HG03139 (cell line): ENCODE measurements around the gene STK33.

Source experiments
- ATAC-seq: cut with Tn5 transposase; IDR thresholded peaks from one replicate; pipeline ENCODE4 v1.9.1; 2021; ENCODE audit not compliant: unreplicated experiment

The STK33 gene

DNA sequence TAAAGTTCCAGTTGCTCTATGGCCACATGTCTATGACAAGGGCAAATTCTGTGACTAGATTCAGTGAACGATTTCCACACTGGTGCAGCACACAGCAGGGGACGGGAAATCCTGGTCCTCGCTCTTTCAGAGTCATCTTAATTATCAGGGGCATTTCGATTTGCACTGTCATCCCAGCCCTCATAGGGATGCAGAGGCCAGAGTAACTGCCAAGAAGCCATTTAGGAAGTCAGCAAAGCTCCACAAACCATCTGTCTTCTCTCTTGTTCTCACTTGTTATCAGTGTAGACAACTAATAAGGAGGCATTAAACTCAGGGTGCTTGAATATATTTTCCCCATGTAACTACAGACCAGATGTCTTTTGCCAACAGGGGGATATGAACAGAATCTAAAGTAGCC, 151.7 kb downstream of the STK33 start:
- no peak for ATAC-seq

DNA sequence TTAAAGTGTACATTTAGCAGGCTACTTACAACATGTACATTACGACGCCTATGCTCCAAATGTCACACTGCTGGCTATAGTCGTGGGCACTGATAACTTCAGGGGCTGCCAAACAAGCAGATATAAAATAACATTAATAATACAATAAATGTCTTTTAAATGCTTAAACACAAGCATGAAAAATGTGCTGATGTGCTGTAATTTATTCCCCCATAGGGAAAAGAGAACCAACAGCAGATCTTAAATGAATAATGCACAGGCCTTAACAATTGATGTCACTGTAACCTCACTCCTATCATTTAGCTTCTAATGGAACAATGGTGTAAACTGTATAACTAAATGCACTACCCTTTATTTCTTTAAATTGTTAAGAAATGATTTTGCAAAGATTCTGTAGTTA, 153.4 kb downstream of the STK33 start:
- no peak for ATAC-seq

DNA sequence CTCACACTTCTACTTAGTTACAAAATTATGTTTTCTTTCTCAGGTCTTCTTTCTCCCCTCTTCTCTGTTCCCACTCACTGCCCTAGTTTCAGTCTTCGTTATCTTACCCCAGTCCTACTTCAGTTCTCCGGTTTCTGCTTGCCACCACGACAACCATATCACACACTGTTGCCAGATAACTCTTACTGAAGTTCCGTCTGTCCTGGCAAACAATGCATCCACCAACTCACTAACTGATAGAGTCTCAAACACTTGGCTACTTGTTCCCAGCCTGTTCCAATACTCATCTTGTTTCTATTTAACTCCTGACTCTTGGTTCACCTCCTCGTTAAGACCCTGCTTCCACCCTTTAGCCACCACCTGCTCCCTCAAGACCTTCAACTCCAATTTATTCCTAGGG, 164.5 kb downstream of the STK33 start:
- ATAC-seq: no peak

DNA sequence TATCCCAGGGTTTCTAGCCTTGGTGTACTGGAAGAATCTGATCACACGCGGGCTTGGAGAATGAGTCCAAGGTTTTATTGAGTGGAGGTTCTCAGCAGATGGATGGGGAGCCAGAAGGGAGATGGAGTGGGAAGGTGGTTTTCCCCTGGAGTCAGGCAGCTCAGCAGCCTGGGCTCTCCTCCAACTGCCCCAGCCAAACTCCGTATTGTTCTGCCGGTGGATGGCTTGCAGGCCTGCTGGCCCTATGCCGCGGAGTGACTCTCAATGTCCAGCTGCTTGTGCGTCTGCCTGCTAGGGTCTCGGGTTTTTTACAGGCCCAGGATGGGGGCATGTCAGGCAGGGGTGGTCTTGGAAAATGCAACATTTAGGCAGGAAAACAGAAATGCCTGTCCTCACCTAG, 168.0 kb downstream of the STK33 start:
- ATAC-seq: no peak

DNA sequence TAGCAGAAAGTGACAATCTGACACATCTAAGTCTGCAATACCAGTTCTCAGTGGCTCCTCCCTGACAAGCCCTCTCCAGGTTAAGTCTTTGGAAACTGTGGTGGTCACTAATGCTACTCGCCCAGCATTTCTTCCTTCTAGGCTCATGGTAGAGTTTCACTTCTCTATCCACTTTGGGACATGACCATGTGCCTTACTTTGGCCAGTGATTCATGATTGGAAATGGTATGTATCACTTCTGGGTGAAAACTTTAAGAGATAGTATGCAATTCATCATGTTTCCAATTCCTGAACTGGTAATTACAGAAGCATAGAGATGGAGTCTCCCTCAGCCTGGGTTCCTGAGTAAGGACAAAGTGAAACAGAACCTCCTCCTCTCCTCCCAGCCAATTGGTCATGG, 178.8 kb downstream of the STK33 start:
- no peak for ATAC-seq

DNA sequence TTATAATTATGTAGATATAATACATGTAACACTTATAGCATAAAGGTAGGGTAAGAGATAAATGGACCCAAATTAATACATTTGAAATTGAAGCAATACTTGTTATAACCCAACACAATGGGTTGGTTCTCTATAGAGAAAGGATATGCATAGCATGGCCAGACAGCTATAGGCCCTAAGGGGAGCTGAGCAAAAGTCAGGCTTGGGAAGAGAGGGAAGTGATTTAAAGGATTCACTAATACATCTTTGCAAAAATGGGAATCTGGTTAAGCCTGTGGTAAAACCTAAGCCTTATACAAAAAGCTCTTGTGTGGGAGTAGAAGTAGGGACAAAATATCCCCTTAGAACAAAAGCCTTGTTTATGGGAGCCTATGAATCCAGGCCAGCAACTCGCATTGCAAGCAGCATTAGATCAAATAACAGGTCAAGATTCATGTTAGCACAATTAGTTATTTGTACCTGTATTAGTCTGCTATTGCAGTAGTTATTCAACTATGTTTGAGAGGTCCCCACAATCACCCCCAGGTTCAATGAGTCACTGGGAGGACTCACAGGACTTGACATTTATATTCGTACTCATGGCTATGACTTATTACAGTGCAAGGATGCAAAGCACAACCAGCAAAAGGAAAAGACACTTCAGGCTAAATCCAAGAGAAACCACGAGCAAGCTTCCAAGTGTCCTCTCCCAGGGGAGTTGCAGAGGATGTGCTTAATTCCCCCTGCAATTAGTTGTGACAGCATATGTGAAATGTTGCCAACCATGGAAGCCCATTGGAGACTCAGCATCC, 185.7 kb downstream of the STK33 start:
- ATAC-seq: no peak

DNA sequence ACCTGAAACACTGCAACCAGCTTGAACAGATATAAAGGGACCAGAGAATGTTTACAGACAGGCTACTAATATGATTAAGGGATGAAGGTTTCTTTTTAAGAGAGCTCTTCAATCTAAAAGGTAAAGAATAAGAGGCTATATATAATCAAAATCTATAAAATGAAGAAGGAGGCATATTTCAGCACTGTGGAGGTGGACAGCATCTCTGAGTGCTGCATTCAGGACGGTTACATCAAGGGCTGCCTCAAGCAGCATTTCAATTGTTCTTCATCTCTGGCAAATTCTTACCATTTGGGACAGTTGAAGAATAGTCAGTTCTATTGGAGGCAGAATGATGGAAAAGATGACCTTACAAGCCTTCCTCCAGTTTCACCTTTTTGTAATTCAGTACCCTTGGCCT, 190.7 kb downstream of the STK33 start:
- ATAC-seq: no peak

DNA sequence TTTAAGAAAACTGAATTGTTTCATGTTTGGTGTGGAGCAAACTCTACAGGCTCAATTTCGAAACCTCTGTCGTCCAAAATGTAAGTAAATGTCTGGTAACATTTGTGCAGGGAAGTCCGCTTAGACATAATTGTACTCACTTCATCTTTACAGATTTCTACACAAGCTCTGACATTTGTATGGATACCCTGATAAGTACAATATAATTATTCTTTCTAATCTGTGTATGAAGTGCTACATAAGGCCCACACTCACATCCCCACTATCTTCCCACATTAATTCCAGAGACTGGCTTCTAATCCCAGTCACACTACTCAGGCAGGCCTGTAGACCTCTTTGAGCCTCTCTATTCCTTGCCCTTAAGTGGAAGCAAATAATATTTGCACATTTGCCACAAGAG, 201.1 kb downstream of the STK33 start:
- no peak for ATAC-seq

DNA sequence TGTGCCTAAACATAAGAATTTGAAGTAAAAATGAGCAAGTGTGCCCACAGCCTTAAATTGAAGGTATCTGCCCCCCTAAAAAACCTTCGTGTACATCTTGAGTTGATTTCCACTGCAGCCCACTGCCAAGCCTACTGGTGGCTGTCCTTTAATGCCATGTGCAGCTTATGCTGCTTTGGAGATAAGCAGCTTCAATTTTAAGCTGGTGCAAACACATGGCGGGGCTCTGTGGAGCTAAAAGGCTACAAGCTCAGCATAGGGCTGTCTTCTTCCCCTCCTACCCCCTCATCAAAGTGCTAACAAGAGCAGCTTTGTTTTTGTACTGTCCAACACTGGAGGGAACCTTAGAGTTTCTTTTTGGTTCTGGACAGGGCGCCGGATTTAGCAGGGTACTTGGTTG, 201.9 kb downstream of the STK33 start:
- ATAC-seq: no peak

DNA sequence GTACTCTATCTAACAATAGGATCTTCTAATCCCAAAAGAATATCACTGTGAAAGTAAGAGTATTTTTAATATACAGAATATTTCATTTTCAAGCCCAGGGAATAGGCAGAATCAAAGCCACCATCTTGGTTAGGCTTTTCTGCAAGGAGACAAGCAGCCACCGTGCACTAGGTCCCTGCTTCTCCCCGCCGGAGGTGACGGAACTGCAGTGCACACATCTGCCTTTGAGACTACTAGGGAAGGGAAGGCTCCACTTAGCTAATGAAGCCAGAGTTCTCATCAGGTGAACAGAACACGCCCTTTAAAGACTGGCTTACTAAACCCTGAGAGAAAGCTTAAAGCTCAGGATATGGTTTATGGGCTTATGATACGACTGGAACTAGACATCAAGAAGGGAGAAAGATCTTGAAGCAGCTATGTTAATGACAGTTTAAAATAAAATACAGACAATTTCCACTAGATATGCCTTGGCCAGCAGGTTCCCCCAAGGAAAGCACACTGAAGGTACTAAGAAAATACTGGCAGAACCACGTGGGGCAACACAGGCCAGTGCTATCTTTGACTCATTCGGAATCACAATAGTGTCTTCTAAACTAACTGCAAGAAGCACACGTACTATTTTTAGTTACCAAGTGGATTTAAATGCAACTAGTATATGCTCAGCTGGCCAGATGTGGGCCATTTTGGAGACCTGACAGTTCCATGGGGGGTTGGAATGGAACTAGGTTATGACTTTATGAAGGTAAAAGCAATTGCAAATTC, 203.0 kb downstream of the STK33 start:
- ATAC-seq: no peak

DNA sequence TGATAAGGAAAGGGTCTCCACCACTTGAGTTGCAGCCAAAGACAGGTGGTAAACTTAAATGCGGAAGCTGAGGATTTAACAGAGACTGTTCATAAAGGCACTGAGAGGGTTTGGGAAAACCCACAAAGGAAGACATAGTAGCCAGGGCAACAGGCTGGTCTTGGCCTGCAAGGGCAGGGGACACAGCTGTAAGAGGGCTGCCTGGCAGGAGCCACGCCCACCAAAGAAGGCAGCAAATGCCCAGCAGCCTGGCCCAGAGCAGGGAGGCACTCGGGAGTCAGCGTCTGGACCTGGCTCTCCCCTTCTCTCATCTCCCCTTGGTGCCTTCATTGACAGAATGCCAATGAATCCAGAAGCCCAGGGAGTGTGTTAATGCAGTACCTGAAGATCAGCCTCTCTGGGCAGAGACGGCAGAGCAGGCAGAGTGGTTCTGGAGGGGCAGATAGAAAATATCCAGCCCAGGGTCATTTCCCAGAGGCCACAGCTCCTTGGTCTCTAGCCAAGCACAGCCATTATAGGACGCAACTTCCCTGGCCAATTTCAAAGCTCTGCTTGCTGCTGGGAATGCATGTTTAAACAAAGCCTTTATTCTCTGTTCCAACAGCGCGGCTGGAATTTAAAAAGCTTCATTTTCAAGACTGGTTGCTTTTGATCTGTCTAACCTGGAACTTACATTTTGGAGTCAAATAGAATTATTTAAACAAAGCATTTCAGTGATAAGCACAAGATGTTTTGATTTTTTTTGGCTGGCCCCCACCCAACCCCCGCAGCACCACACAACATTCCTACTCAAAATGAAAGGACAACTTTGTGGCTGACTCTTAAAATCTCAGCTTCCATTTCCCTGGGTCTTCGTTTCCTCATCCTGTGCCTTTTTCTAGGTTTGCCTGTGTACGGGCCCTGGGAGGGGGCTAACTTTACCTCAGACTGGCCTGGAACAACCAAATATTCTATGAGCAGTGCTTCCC, 204.7 kb downstream of the STK33 start:
- ATAC-seq: no peak

DNA sequence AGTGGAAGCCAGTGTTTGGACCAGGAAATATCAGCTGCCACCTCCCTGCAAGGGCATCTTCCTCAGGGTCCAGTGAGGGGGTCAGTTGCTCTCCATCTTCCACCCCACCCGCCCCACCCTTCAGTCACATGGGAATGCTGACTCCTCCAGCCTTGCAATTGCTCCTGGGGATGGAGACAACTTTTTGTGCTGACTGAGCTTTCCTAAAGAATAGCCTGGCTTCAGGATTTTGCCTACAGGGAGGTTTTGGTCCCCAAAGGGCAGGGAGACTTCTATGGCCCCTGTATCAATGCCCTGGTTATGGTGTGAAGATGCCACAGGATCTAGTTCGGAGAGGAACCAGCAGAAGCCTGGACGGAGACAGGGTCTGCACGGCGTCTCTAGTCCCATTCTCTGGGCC, 206.3 kb downstream of the STK33 start:
- no peak for ATAC-seq

DNA sequence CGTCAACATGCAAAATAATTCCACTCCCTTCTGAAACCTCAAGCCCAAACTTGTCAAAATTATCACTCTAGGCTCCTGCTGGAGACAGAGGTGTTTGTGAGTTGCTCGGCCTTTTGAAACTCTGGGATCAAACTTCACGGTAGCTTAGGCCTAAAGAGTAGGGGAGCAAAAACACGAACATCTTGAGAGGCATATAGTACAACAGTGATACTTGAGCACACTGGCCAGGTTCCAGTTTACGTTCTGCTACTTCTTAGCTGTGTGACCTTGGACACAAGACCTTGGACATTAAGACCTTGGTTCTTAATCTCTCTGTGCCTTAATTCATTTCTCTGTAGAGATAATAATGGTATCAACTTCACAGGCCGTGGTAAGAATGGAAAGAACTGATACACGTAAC, 206.9 kb downstream of the STK33 start:
- no peak for ATAC-seq

DNA sequence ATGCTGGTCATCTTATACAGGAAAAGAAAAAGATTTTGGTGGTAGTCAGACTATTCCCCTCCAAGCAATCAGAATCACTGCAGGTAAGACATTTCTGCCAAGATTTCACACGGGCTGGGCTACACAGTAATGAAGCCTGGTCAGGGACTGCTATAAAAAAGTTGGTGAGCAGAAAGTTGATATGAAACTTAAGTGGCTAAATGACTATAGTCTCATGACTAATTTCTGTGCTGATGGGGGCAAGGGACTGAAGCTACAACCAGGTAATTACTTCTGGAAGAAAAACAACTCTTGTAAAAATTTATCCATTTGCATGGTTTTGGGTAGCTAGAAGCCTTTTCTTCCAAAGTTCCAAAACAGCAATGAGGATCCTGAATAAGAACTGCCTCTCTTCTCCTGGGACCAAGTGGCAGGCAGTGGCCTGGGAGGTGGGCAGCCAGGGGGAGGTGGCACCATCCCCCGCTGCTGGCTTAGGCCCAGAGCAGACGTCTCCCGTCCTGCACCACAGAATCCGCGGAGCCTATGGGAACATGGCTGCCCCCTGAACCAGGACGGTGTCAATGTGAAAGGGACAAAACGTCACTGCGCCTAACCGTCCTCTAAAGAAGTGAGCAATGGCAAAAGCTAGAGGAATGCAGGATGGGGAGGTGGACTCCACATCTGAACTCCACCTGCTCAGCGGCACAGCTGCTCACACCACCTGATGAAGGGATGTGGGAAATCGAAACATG, 207.7 kb downstream of the STK33 start:
- no peak for ATAC-seq

DNA sequence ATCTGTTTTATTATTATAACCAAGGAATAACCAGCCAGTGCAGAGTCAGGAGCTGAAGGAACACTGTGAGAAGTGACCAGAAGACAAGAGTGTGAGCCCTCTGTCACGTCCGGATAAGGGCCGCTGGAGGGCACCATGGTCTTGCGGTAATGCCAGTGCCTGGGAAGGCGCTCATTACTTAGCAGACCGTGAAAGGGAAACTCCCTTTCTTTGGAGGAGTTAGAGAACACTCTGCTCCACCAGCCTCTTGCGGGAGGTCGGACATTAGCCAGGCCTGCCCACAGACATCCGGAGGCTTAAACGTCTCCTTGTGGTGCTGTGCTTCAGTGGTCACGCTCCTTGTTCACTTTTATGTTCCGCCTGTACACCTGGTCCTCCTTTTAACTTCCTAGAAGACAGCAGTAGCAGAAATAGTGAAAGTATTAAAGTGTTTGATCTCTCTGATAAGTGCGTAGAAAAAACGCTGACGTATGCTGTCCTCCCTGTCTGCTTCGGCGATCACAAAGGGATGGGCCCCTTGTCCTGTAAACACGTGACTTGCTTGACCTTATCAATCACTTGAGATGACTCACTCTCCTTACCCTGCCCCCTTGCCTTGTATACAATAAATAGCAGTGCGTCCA, 209.7 kb downstream of the STK33 start:
- no peak for ATAC-seq

DNA sequence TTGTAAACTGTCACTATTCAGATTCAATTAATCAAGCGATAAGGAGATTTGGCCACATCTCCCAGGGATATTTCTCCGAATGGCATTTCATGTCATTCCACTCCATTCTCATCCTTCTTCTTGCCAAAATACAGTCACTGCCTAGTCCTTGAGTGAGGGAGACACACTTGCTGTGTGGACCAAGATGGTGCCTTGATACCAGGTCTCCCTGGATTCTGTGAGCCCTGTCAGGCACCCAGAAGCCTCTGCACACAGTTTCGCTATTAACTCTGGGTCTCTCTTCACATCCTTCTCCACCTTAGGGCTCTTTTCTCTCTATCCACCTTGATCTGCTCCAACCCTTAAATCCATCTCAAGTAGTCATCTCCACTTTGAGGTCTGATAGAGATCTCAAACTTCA, 210.4 kb downstream of the STK33 start:
- no peak for ATAC-seq

DNA sequence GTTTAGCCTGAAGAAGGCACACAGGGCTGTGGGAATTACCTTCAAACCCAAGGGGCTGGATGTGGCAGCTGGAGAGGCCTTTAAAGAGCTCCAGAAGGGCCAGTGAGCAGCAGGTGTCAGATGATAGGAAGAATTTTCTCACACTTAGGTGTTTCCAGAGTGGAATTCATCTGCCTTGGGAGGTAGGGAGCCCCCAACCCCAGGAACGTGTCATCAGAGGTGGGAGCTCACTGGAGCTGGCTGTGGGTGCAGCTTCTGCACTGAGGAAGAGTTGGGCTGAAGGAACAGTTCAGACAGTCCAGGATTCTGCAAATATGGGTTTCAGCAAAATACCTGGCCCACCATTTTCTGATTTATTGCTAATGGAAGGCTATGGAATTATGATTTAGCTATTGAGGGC, 210.8 kb downstream of the STK33 start:
- no peak for ATAC-seq

DNA sequence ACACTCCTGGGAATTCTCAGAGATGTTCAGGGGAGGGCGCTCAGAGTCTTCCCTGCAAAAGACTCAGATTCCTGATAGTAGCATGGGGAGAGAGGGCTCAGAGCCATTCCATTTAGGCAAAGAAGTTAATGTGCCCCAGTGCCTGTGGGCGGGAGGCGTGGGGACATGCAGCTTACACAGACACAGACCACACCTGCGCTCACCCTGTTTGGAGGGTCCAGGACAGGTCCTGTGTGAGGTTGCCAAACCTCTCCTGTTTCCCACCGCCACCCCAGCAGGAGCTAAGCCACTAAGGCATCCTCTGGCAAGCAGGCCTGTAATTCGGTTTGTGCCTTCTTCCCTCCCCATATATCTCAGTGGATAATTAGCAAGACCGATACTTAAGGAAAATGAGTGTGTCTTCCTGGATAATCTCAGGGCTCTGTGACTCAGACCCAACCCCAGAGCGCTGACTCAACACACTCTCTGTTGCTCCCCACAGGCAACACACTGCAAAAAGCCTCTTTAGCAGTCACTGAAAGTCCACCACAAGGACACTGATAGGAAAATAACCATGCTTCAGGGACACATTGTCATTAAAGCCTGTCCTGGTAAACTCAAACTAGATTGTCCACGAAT, 211.5 kb downstream of the STK33 start:
- no peak for ATAC-seq

DNA sequence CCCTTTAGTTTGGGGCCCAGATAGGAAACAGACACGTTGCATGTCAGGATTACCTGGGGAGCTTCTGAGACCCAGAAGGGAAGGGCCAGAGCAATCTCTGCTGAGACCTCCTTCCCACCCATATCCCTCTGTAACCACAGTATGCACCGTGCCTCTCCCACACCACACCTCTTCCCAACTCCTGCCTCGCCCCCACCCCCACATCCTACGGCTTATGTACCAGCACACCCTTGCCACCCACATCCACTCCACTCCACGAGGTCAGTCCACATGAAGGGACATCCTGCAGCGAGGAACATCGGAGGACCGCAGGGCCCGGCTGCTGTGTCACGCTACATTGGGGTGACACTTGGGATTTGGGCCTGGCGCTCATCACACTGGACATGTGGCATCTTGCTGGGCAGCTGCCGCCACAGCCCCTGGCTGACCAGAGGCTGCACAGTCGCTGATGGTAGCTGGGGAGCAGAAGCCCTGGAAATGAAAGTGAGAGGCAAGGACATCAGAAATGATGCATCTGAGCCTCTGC, 212.1 kb downstream of the STK33 start:
- no peak for ATAC-seq

DNA sequence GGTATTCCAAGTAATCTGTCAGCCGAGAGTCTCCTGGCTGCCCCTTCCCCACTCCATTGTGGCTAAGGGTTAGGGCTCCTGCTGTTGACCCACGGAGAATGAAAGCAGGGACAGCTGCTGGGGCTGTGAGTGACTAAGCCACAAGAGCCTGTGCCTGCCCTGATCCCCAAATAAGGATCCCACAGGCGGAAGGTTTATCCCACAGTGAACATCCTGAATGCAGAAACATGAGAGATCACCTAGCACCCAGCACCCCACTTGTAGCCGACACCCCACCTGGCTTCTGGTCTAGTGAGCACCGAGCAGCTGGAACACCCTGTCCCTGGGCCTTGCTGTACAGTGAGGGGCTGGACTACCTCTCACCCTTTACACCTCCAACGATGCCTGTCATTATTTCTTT, 212.7 kb downstream of the STK33 start:
- no peak for ATAC-seq
